ENCODE measurements around the gene ANKRD39. TPM values are rescaled to one million over a fixed set of nuclear protein-coding genes. Genes with fewer than 3 reads are reported as not detected.

Gene ANKRD39
- total and polyA plus RNA-seq, 2 of the 8 experiments (the other 6 are each of a cell fraction or from before 2014, with no cell fraction given): 18.5 to 21.3 TPM

DNA sequence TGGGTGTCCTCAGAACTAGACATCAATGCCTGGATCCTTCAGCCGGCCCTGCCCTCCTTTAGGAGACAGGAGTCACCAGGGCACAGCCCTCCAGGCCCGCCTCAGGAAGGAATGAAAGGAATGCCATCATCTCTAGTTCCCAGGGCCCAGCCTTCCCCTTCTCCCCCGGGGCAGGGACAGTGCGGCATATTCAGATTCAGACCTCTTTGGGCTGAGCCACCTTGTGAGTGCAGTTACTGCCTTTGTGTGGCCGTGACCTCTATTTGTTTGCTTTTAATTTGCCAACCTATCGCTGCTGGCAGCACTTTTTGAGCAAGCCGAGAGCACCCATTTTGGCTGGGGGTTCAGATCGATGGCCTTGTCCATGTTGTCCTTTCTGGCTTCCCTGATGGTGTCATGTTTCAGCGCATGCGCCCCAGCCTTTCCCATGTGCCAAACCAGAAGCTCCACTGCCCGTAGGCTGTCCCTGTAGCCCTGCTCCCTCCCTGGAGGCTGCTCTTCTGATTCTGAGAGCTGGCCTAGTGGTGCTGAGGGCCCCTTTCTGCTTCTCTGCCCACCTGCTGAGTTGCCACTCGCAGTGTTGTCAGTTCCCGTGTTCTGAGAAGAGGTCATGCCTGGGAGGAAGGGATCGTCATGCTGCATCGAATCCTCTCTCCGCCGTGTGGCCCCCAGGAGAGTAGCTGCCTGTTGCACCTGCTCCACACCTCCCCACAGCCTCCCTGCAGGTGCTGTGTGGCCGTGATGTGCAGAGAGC, 24.9 kb downstream of the ANKRD39 start:
- peak overlapping the region; percentile 19; the same call in 1 of the 2 replicates for H2AK5ac ChIP-seq (ENCODE audit: low read depth, low read length)
- H3K36me3 ChIP-seq (ENCODE audit: control insufficient read depth in 2 of 4, insufficient read depth in 4 of 4, low read length in 3 of 4): peaks cover 16 to 55% (median 23%) of the 10 kb centered on the region in 4 experiments
- peak overlapping the region; percentile 99 for H3K18ac ChIP-seq (ENCODE audit: extremely low read depth, low read length)
- no peak overlapping the region for H2BK120ac ChIP-seq (replicated peaks; ENCODE audit: low read depth, low read length)
- H3K4me2 ChIP-seq (ENCODE audit: insufficient read depth in 1 of 2, low read depth in 2 of 2, low read length in 2 of 2): peak overlapping the region; percentile 60 to 75
- H3K4me1 ChIP-seq (replicated peaks in 1 of 4; ENCODE audit: control insufficient read depth in 3 of 4, insufficient read depth in 4 of 4, low read length in 3 of 4): peaks cover 3 to 18% (median 13%) of the 10 kb centered on the region in 4 experiments
- H4K20me1 ChIP-seq (replicated peaks in 1 of 2; ENCODE audit: control insufficient read depth in 1 of 2, insufficient read depth in 2 of 2, low read length in 2 of 2): peaks cover 0 to 6% of the 10 kb centered on the region in 2 experiments
- H2BK15ac ChIP-seq (ENCODE audit: low read length): 0 out of 2 replicates have a peak overlapping the region, but pooled peaks have one; percentile 83
- H3K9ac ChIP-seq (replicated peaks in 1 of 4; ENCODE audit: extremely low read depth in 1 of 4, low read depth in 3 of 4, low read length in 3 of 4): peak overlapping the region in 3 of 4 experiments; percentile 20 to 50 (median 38); a peak in 4 of 7 replicates
- no peak overlapping the region for H2AFZ ChIP-seq (ENCODE audit: low read length)
- 0 out of 2 replicates have a peak overlapping the region, but pooled peaks have one; percentile 80 for H2BK12ac ChIP-seq (ENCODE audit: low read depth, low read length)
- H3K23ac ChIP-seq (ENCODE audit: insufficient read length): no peak overlapping the region
- FAIRE-seq (peak; percentile 68), DNase-seq (ENCODE audit: low read depth in 1 of 2, low spot score in 2 of 2) (peak in 1 of 2 experiments; percentile 86)
- H3K4me3 ChIP-seq (ENCODE audit: extremely low read depth in 1 of 4, insufficient read depth in 2 of 4, low read depth in 3 of 4, low read length in 4 of 4): peak overlapping the region; percentile 5 to 50 (median 18); a peak in 7 of 8 replicates
- CTCF ChIA-PET (ENCODE audit: partially characterized antibody): interaction anchor here (0.6 to 4.5 kb wide), 16 partner anchors 9 to 400 kb away, joined by 3 to 30 read pairs (median 4); partner anchors contain the start of genes ANKRD23, ANKRD39 and CNNM3
- POLR2A ChIA-PET (ENCODE audit: partially characterized antibody): interaction anchor here (0.6 to 4.4 kb wide), 12 partner anchors 9 to 97 kb away, joined by 3 to 39 read pairs (median 3); partner anchors contain the start of genes ANKRD23, ANKRD39 and CNNM3
- H4K5ac ChIP-seq (ENCODE audit: insufficient read length, low read depth, low read length): peak overlapping the region; percentile 57
- peak overlapping the region; percentile 98 for H2BK5ac ChIP-seq (ENCODE audit: low read depth, low read length)
- 0 out of 2 replicates have a peak, but pooled peaks cover 3% of the 10 kb centered on the region for H3K79me1 ChIP-seq (ENCODE audit: low read depth, low read length)
- H3K23me2 ChIP-seq (ENCODE audit: low read depth, low read length): no peaks in the 10 kb centered on the region; the same call in 1 of the 2 replicates
- H3K79me2 ChIP-seq (ENCODE audit: control insufficient read depth in 1 of 2, insufficient read depth in 2 of 2, low read length in 2 of 2): no peaks in the 10 kb centered on the region
- H3K27ac ChIP-seq (ENCODE audit: low read depth, low read length): peak overlapping the region; percentile 69
- no peak overlapping the region for H3K14ac ChIP-seq (ENCODE audit: insufficient read length)
- no peak overlapping the region for H2BK20ac ChIP-seq (ENCODE audit: low read length)
- no peak overlapping the region for H4K91ac ChIP-seq (replicated peaks; ENCODE audit: insufficient read length, low read length)
- no peaks in the 10 kb centered on the region for H3K27me3 ChIP-seq (replicated peaks in 1 of 4; ENCODE audit: control insufficient read depth in 3 of 4, extremely low read depth in 1 of 4, insufficient read depth in 3 of 4, low read length in 3 of 4)
- WGBS, 2 experiments (ENCODE audit: extremely low coverage in 1 of 2, insufficient coverage in 1 of 2, insufficient read length in 1 of 2, insufficient replicate concordance in 2 of 2, low coverage in 1 of 2, low lambda C conversion rate in 2 of 2, missing lambda C conversion rate in 1 of 2): 28% methylated on average over 18 of the region's 18 CpGs; no CpG with 5 or more reads in 1 of the 2 experiments
- H4K8ac ChIP-seq (ENCODE audit: extremely low read depth, insufficient read depth, low read length): 0 out of 2 replicates have a peak overlapping the region, but pooled peaks have one; percentile 6
- no peak overlapping the region for H3K4ac ChIP-seq (replicated peaks; ENCODE audit: insufficient read length, low read depth, low read length)
- H3K9me3 ChIP-seq (ENCODE audit: insufficient read depth in 2 of 2, low read depth in 1 of 2, low read length in 1 of 2): no peaks in the 10 kb centered on the region
- H3K56ac ChIP-seq (replicated peaks; ENCODE audit: insufficient read length, low read depth, low read length): no peak overlapping the region
- TF ChIP-seq TEAD4 (IDR thresholded peaks at IDR 0.05; ENCODE audit: low read depth, low read length): peak; percentile 80
- peak; percentile 17; the same call in 1 of the 2 replicates for TF ChIP-seq TBP (IDR thresholded peaks at IDR 0.05; ENCODE audit: low read depth, low read length)
- peak; percentile 35; the same call in 1 of the 2 replicates for TF ChIP-seq EGR1 (IDR thresholded peaks at IDR 0.05; ENCODE audit: borderline replicate concordance, low read depth, low read length)
- no peak for TF ChIP-seq RAD21 (IDR thresholded peaks at IDR 0.05 in 1 of 2, conservative IDR thresholded peaks at IDR 0.05 in 1 of 2; ENCODE audit: low read depth in 2 of 2, low read length in 2 of 2)
- no peak for TF ChIP-seq HDAC6 (IDR thresholded peaks at IDR 0.05; ENCODE audit: low read depth, low read length)
- peak; percentile 52; the same call in 1 of the 2 replicates for TF ChIP-seq POLR2AphosphoS5 (IDR thresholded peaks at IDR 0.05; ENCODE audit: low read depth, low read length)
- TF ChIP-seq ASH2L (IDR thresholded peaks at IDR 0.05; ENCODE audit: low read length): peak; percentile 93
- TF ChIP-seq, protein P1, sequence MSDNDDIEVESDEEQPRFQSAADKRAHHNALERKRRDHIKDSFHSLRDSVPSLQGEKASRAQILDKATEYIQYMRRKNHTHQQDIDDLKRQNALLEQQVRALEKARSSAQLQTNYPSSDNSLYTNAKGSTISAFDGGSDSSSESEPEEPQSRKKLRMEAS (IDR thresholded peaks at IDR 0.05): peak; percentile 72; the same call in 1 of the 2 replicates
- 0 out of 2 replicates have a peak, but pooled peaks have one; percentile 46 for TF ChIP-seq SP4 (IDR thresholded peaks at IDR 0.05; ENCODE audit: low read length)
- TF ChIP-seq GTF2F1 (IDR thresholded peaks at IDR 0.05; ENCODE audit: borderline replicate concordance, low read depth, low read length): no peak

Measured in H1 (cell line).